GM21723 (cell line): ENCODE results near the gene ARL16.

Source experiments
- ATAC-seq: cut with Tn5 transposase; IDR thresholded peaks from one replicate; pipeline ENCODE4 v1.9.1; 2021; ENCODE audit warnings: mild to moderate bottlenecking, moderate library complexity; ENCODE audit not compliant: unreplicated experiment

The ARL16 gene

GRCh38 chr17:81648013-81648706 is 35.4 kb downstream of the ARL16 start:
- no peak for ATAC-seq

- ATAC-seq: no peak
These were observed 36.0 kb downstream of the ARL16 start for GRCh38 chr17:81647640-81648012.

- no peak for ATAC-seq
These were observed 36.6 kb downstream of the ARL16 start for GRCh38 chr17:81646869-81647600.

GRCh38 chr17:81644976-81645952 is 38.3 kb downstream of the ARL16 start:
- ATAC-seq: no peak

GRCh38 chr17:81644496-81644895 is 39.1 kb downstream of the ARL16 start:
- no peak for ATAC-seq

GRCh38 chr17:81641825-81642489 is 41.6 kb downstream of the ARL16 start:
- no peak for ATAC-seq

- ATAC-seq: no peak
These were observed 43.6 kb downstream of the ARL16 start for GRCh38 chr17:81640011-81640410.

GRCh38 chr17:81638683-81639082 is 44.9 kb downstream of the ARL16 start:
- ATAC-seq: no peak

GRCh38 chr17:81636505-81637288 is 46.9 kb downstream of the ARL16 start, which contains the start of the genes NPLOC4 and TSPAN10:
Gene NPLOC4, minus strand, starts transcription at chr17:81637112. Its CDS starts 182 bp downstream, at chr17:81636930.
Gene TSPAN10, plus strand, starts transcription at chr17:81637196. Its CDS starts 5,217 bp downstream, at chr17:81642413.
- peak; percentile 65 for ATAC-seq

- peak; percentile 16 for ATAC-seq
These were observed 47.6 kb downstream of the ARL16 start for GRCh38 chr17:81635973-81636504.

GRCh38 chr17:81635431-81635830 is 48.2 kb downstream of the ARL16 start:
- no peak for ATAC-seq

GRCh38 chr17:81631482-81631881 is 52.1 kb downstream of the ARL16 start:
- ATAC-seq: no peak
